ENCODE data around the gene ITGB4.
"Not testable (repeated sequence)": the region's sequence is repeated elsewhere in the genome, so short reads cannot be mapped to it uniquely, and the experiment has no call there.

ITGB4 gene

DNA sequence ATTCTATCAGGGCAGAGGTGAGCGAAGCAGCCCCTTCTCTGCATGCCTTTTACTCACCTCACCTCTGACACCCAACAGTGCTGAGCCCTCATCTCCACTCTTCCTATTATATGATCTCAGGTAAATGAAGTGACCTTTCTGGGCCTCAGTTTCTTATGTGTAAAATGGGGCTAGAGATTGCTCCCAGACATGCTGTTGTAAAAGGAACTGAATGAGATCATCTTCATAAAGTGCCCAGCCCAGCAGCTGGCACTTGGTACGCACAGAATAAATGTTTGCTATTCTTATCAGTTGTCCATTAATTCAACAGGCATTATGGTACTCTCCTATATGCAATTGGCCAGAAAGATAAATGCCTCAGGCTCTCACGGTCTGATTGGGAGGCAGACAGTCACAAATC is 48.3 kb downstream of the ITGB4 start:
- no peak for DNase-seq

DNA sequence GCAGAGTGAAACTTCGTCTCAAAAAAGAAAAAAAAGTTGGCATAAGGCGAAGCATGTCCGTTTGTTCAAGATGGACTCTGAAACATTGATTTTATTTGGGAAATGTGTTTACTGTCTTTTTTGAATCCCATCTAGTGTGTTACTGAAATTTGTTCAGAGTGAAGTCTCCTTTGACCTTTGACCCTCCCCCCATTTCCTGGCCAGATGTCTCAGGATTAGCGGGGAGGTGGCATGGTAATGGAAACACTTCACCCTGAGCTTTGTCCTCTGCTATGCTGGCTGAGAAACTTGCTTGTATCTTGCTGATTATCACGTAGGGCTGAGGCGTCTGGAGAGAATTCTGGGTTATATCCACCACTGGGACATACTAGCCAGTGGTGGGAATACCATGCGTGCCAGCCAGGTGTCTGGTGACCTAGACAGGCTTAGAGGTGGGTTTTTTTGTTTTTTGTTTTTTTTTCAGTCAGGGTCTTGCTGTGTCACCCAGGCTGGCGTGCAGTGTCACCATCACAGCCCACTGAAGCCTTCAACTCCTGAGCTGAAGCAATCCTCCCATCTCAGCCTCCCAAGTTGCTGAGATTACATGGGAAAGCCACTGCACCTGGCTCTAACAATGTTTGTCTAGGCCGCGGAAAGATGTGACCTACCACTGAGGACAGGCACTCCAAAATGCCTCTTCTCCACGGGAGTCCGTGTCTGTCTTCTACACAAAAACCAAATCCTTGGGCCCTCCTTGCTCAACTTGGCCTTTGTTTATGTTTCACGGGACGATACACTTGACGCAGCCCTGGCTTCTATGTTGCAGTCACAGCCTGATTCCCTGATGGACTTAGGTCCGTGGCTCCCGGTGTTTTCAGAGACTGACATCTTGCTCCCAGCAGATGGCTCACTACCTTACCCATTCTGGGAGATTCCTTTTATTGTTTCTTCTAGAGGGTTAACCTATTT is 50.3 kb downstream of the ITGB4 start:
- no peak for DNase-seq

DNA sequence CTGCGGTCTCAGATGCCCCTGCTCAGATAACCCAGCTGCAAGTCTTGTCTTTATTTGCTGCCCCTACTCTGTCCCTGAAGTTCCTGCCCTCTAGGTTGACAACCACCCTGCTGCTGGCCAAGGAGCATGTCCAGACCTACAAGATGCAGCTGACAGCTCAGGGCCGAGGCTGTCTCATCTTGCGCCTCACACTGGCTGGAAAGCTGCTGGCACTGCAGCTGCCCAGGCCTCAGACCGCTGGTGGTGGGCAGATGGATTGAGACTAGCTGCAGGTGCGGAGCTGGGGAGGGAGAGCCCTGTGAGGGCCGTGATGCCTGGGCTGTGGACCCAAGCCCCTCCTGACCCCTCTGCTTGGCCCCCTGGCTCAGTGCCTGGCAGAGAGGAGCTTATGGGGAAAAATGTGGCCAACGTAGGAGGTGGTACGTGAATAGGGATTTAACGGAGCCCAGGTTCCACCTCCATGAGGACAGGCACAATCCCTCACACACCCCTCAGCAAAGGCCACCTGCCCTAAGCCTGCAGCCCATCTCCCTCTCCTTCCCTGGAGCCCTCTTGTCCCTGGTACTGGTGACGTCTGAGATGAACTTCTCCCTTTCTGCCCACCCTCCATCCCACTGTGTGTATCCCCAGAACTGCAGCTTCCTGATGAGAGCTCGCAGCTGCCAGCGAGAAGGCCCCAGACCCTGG is 52.0 kb downstream of the ITGB4 start:
- DNase-seq: no peak

DNA sequence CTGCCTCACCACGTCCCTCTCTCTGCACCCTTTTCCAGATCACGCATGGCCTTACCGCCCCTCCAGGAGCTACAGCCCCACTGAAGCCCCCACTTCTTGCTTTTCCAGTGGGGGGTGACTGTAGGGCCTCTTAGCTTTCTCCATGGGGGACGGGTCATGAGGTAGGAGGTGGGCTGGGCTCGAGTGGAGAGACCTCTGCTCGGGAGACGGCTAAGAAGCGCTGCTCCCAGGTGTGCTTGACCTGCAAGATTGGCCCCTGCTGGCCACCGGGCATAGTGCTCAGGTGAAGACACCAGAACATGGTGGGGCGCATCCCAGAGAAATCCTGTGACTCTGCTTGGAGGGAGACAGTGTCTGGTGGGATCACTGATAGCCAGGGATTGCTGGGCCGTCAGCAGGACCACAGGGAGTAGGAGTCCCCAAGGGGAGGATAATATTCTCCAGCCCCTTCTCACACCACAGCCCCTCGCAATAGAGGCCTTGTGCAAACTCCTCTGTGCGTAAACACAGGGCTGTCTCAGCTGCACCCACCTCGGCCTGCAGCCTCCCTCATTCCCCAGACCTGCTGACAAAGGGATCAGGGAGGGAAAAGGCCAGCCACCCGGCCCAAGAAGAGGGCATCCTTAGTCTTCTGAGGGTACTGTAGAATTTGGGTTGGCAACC is 52.7 kb downstream of the ITGB4 start:
- no peak for DNase-seq

DNA sequence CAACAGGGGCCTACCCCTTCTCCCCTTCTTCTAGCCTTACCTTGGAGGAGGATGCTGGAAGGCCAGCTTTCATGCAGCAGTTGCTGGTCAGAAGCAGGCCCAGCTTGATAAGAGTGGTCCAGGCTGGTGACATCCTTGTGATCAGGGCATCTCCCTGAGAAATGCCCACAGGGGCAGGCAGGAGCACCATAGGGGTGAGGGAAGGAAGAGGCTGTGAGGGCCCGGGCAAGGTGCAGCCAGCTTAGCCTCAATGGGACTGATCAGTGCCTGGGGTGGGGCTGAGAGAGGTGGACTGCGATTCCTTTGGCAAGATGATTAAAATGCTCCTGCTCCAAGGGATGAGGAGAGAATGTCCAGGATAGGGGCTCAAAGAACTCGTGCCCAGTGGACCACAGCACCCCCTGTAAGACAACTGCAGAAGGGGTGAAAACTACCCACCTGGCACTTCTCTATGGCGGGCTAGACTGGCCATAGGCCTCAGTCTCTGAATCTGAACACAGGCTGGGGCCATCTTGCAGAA is 53.3 kb downstream of the ITGB4 start:
- no peak for DNase-seq

DNA sequence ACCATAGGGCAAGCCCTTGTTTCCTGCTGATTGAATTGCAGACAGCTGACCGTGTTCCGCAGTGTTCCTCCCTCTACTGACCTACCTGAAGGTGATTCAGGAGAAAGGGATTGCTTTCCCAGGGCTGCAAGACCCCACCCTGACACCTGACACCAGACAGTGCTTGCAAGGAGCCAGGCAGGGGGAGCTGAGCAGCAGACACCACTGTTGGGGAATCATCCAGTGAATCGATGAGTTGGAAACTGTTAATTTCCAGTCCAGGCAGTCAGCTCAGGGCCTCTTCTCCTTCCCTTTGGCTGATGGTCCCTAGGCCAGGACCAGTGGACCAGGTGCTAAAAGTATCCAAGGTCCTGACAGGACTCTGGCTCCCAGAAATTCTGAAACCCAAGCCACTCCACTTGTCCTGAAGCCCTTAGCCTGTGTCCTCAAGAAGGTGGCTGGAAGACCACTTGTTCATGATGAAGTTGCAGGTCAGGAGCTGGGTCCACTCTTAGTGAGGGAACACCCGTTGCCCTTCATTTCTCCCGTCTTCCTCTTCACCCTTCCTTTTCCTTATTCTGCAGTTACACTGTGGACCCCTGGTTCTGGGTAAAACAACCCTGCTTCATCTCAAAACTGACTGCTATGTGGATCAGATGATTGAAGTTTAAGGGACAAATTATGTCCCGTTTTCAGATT is 53.9 kb downstream of the ITGB4 start:
- DNase-seq: no peak

DNA sequence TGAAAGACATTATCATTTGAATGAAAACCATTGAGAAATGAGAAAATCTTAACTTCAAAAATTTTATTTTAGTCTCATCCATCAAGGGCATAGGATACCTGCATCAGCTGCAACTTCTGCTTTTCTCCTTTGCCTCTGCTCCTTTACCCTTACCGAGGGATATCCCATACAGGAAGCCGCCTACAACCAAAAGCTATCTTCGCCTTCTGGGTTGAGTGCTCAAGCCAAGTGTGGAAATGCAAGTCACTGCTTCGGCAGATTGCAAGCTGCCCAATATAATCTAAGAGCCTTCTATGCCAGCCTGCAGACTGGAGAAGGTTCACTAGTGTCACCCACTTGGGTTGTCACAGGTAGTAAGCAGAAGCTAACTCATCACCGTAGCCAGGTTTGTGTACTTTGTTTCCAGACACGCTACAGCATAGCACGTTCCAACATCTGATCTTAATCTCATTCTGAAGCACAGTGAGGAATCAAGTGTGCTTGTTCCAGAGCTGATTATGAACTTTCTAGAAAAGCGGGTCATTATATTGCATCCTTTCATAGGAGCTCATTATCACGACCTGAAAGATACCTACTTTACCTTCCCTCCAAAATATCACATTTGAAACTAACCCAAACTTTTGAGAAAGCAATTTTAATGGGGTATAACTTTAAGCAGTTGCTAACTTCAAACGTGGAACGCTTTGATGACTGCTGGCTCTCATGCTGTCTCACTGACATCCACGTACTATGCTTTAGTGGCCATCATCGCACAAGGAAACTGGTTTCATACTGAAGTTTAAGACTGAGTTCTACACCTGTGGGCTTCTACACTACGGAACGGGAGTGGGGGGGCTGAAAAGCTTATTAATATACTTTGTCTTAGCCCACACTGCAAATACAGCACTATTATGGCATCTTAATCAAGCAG is 55.4 kb downstream of the ITGB4 start:
- no peak for DNase-seq

DNA sequence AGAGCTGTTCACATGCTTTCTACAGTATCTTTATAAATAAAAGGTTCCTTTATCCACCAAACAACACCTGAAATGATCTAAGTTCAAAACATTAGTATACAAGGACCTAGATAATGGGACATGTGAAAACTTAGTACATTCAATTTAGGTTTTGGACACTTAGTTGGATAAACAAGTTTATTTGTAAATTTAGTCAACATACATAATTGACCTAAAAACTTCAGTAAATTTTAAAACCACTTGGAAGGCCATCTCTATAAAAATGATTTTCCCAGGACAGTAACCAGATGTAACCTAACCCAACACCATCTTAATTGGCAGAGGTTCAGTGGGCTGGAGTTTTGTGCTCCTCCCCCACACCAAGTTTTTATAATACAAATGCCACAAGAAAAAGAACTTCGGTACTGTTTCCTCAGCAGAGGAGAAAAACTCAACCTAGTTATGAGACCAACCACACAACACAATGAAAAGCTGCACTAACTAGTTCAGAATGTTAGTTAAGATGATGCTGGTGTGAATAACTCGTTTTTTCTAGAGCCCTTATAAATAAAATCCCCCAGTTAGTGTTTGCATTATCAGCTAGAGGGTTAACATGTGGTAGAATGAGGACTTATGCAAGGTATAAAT is 56.1 kb downstream of the ITGB4 start:
- no peak for DNase-seq

DNA sequence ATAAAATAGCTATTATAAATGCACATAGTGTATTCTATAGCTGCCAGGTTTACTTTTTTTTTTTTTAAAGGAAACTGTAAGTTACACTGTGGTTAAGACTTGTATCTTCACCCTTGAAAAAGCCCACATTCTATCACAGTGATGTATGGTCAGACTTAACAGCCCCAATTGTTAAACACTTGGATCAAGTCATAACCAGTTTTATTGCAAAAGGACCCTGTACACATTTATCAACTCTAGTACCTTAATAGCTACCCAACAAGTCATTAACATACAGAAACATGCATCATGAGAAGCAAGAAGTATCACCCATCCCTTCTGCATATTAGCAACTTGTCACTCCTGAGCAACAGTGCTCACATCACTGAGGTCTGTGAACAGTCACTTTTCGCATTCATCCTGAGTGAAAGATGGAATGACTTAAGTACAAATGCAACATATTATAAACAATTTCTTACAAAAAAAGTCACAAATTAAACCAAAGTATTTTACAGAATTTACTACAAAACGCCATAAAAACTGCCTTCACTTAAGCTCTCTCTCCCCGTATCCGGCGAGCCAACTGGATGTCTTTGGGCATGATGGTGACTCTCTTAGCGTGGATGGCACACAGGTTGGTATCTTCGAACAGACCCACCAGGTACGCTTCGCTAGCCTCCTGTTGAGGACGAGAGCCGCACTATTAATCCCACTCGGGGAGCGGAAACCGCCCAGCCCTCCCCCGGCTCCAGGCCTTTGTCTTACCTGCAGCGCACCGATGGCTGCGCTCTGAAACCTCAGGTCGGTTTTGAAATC is 57.0 kb downstream of the ITGB4 start:
- DNase-seq: not testable (repeated sequence)

DNA sequence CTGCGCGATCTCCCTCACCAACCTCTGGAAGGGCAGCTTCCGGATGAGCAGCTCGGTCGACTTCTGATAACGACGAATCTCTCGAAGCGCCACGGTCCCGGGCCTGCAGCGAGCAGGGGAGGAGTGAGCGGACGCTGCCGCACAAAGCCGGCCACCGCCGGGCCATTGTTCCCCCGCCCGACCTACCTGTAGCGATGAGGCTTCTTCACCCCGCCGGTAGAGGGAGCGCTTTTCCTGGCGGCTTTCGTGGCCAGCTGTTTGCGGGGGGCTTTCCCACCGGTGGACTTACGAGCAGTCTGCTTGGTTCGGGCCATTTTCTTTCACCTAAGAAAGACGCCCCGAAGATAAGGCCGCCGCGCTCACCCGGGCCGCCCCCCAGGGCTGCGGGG is 57.6 kb downstream of the ITGB4 start:
- DNase-seq: no peak

DNA sequence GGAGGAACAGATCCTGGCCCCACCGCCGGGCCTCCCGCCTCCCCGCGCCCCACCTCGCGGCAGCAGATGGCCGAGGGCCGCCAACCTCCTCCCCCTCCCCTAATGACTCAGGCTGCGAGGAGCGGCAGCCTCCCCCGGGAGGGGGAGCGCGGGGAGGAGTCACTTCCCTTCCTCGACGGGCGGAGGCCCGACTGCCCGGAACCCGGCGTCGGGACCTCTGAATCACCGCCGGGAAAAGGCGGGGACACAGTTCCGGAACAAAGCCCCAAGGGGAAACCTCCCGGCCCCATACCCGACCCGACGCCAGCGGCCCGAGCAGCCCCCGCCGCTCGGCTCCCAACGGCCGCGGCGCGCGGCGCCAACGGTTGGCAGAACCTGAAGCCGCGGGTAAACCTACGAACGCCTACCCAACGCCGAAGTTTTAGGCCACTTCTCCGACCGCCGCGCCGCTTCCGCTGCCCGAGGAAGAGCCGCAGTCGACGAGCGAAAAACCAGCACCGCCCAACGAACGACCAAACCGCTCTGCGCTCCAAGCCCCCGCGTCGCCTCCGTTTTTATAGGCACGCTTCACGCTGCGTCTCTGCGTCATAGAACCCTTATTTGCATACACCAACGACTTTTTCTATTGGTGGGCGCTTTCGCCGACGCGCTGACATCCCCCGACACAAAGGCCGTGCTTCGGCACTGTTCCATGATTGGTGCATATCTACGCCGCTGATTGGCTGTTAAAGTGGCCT is 58.2 kb downstream of the ITGB4 start:
- peak; percentile 70 to 100 (median 96) for DNase-seq

DNA sequence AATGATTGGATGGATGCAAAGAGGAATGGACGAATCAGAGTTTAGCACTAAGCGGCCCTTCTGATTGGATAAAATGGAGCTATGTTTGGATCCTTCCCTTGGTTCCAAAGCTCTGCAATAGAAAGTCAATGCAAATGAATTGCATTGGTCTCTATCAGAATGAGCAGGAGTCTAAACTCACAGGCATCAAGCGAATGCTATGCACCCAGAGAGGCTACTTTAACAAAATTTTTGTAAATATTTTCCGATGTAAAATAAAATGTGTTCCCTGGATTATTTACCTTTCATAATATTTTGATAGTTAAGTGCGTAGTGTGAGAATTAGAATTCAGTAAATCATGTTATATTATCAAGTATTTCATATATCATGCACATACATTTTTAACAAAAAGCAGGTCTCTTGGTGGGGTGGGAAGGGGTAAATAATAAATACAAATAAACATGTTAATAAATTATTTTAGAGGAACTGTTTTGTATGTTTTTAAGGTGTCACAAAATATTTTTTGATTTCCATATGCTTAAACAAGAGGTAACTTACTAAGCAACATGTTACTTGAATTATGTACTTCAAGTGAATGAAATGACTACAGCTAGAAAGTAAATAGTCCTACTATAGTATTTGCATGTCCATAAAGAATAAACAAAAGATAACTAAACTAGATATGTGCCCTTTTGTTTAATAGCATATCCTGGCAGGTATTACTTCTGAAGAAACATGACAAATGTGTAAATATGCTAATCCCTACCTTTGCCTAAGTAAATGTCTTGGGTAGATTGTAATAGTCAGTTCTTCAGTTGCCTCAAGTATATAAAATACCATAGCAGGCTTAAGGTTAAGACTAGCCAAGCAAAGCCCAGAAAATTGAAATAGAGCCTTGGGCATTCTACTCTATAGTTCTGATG is 59.0 kb downstream of the ITGB4 start:
- DNase-seq: no peak

DNA sequence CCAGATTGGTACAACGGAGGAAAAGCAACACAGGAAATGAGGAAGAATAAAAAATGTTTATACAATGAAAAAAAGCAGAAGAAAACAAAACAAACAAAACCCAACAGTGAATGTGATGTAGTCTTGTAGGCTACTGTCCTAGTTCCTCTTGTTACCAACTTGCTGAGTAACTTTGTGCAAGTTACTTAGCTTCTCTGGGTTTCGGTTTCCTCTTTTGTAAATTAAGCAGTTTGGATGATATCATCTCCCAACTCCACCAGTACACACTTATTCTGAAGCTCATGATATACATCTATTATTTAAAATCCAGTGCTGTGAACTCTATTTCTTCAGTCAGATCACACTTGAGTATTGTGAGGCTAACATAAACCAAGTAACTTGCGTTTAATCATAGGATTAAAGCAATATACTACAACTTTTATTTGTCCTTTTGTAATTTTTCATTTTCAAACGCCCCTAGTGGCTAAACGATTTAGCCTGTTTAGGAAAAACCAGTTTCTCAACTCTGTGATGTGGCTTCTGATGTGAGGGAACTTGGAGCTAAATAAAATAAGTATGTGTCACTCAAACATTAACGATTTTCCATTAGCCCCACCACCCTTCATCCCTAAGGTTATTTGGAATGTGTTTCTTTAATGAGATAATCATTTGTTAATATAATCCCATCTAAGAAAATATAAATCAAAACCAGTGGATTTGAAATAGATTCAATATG is 62.0 kb downstream of the ITGB4 start:
- DNase-seq: peak in 1 of 58 donors; percentile 66

DNA sequence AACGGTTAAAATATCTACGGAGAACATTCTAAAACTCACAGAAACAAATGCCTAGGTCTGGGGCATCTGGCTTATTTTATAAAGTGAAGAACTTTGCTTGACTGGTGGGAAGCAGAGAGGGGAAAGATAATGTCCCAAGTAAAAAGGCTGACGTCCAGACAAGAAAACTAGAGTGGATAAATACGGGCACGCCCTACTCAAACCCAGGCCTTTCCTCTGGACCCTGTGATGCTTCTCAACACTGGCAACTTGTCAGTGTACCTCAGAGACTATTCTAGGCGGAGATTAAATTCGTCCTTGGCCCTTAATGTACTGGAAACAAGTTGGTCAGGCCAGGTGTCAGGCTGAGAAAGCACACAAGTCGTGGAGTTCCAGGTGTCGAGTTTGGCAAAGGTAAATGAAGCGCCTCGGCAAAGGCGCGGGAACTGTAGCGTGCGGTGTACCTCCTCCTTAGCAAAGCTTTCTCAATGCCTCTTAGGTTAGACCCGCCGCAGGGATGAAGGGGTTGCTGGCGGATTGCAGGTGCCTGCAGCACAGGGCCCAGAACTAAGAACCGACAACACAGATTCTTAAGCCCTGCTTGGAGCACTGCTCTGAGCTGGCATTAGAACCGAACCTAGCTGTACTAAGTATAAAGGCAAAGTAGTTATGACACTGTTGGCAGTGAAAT is 62.7 kb downstream of the ITGB4 start:
- DNase-seq: peak in 8 of 58 donors; percentile 43 to 71 (median 61)

DNA sequence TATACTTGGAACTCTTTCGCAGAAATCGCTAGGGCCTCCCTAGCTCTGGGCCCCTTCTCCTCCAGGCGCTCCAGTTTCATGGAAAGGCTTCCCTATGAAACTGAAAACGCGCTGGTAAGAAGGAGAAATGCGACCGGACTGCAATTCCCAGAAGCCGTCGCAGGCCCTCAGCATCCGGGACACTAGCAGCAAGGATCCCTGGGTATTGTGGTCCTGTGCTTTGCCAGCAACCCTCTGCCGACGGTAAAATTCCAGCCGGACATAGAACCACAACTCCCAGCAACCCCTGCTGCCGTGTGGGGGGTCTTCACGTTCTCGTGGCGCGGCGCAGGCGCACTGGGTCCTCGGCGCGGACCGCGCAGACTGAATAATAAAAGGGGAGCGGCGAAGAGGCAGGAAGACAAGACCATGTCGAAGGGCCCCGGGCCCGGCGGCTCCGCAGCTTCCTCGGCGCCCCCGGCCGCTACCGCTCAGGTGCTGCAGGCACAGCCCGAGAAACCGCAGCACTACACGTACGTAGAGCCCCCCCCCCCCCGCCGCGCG is 63.3 kb downstream of the ITGB4 start, which contains the start of gene UNK:
TSS of gene UNK (plus strand) at position 334 of the 543 bp plus-strand sequence. CDS start at position 409, 75 bp downstream.
- DNase-seq: peak; percentile 87 to 99 (median 97)
